Activated T-helper 1 cell treated with anti-CD3 and anti-CD28 coated beads, Interleukin-12 subunit alpha, Interleukin-12 subunit beta, Interleukin-2, Interleukin-4 antibody, amounts not matched to agents 30 ng/mL and 10 ng/mL and 1 ng/mL, durations not matched to agents 14 hours and 24 hours and 36 hours (primary cell): ENCODE measurements around the gene YY1AP1. TPM values are rescaled to one million over a fixed set of nuclear protein-coding genes. Genes with fewer than 3 reads are reported as not detected.
A peak's percentile ranks its signal among the peaks of the same experiment; 100 is the strongest.
"Not testable (repeated sequence)": the region's sequence is repeated elsewhere in the genome, so short reads cannot be mapped to it uniquely, and the experiment has no call there.

Experiments
- DNase-seq: peaks from one replicate; pipeline ENCODE4 v3.0.0; 2021; ENCODE audit warnings: low spot score
- H3K27ac Mint-ChIP-seq: one replicate; pipeline ENCODE4 v1.8.0; 2021; ENCODE audit warnings: mild to moderate bottlenecking, mixed read lengths
- H3K27me3 Mint-ChIP-seq: one replicate; pipeline ENCODE4 v1.8.0; 2022; ENCODE audit warnings: mild to moderate bottlenecking, moderate library complexity, mixed read lengths; ENCODE audit not compliant: insufficient read depth
- H3K36me3 Mint-ChIP-seq: one replicate; pipeline ENCODE4 v1.8.0; 2021; ENCODE audit warnings: low read depth, mixed read lengths
- H3K4me1 Mint-ChIP-seq: one replicate; pipeline ENCODE4 v1.8.0; 2021; ENCODE audit warnings: low read depth, mixed read lengths
- H3K4me3 Mint-ChIP-seq: one replicate; pipeline ENCODE4 v1.8.0; 2021; ENCODE audit warnings: mild to moderate bottlenecking, moderate library complexity, mixed read lengths
- H3K9me3 Mint-ChIP-seq: one replicate; pipeline ENCODE4 v1.8.0; 2021; ENCODE audit warnings: mixed read lengths
- intact Hi-C: fragments of 100-400 bp; cut with micrococcal nuclease; formaldehyde crosslinking; loops from one replicate; pipeline ENCODE4 v1.15.1; 2024
- total RNA-seq: library from RNA; stranded (reverse); gene quantifications from 2 replicates; pipeline ENCODE4 v1.2.3, GENCODE V29; 2022

The YY1AP1 gene
- total RNA-seq, 1 donor from 2014 or later = 62.2 TPM

- no peak overlapping the region for H3K27ac Mint-ChIP-seq
- intact Hi-C loops = no loop called here
These were observed 66.4 kb downstream of the YY1AP1 start for GRCh38 chr1:155622191-155622590.

GRCh38 chr1:155613226-155613625, 75.3 kb downstream of the YY1AP1 start:
- H3K9me3 Mint-ChIP-seq, H3K4me3 Mint-ChIP-seq, H3K4me1 Mint-ChIP-seq, intact Hi-C loops, H3K27ac Mint-ChIP-seq, H3K27me3 Mint-ChIP-seq, DNase-seq: not testable (repeated sequence)
- peaks cover 12% of the 10 kb centered on the region for H3K36me3 Mint-ChIP-seq

More at GRCh38 chr1:155622191-155622590, 66.4 kb downstream of the YY1AP1 start:
- no peaks in the 10 kb centered on the region for H3K9me3 Mint-ChIP-seq
- peaks cover 2% of the 10 kb centered on the region for H3K36me3 Mint-ChIP-seq
- DNase-seq = no peak
- H3K4me3 Mint-ChIP-seq = no peak overlapping the region
- no peaks in the 10 kb centered on the region for H3K4me1 Mint-ChIP-seq
- H3K27me3 Mint-ChIP-seq = peaks cover 5% of the 10 kb centered on the region

GRCh38 chr1:155610257-155610647, 78.3 kb downstream of the YY1AP1 start:
- H3K27me3 Mint-ChIP-seq, H3K4me1 Mint-ChIP-seq, intact Hi-C loops, DNase-seq, H3K9me3 Mint-ChIP-seq, H3K27ac Mint-ChIP-seq: not testable (repeated sequence)
- peak overlapping the region; percentile 91 for H3K4me3 Mint-ChIP-seq
- peaks cover 12% of the 10 kb centered on the region for H3K36me3 Mint-ChIP-seq

GRCh38 chr1:155609515-155610256, 78.9 kb downstream of the YY1AP1 start, which contains the start of gene MSTO1:
Gene MSTO1 (plus strand): TSS chr1:155610218. CDS start chr1:155610249, 31 bp downstream.
- Mint-ChIP-seq H3K27me3 (peaks cover 7% of the 10 kb centered on the region), H3K36me3 (peaks cover 11% of the 10 kb centered on the region), H3K9me3 (no peaks in the 10 kb centered on the region), H3K4me3 (peak within 1 kb of the TSS; percentile 91), H3K4me1 (peaks cover 10% of the 10 kb centered on the region), H3K27ac (peak within 1 kb of the TSS; percentile 90)
- DNase-seq = peak; percentile 93
- intact Hi-C loops = no loop called here

Other genes with a start within 250 kb of the YY1AP1 start
- gene ASH1L, start 126.0 kb downstream of the YY1AP1 start, total RNA-seq = 44.0 and 45.4 TPM in 2 replicates
- 102 and 109 TPM in 2 replicates for gene MSTO1, start 78.6 kb downstream of the YY1AP1 start, total RNA-seq
- 183 and 196 TPM in 2 replicates for gene DAP3, start 317 bp upstream of the YY1AP1 start, total RNA-seq
- 66.7 and 70.0 TPM in 2 replicates for gene GON4L, start 168.4 kb upstream of the YY1AP1 start, total RNA-seq
- 25.7 and 26.8 TPM in 2 replicates for gene SYT11, start 170.8 kb upstream of the YY1AP1 start, total RNA-seq
- 20.2 and 22.3 TPM in 2 replicates for gene RIT1, start 222.6 kb upstream of the YY1AP1 start, total RNA-seq
- gene KHDC4, start 245.6 kb upstream of the YY1AP1 start, total RNA-seq = 80.1 and 81.8 TPM in 2 replicates